OCI-LY3 (cell line): ENCODE data around the gene SFXN1.

Experiments used
- EZH2phosphoT487 ChIP-seq: fragments of 200-600 bp; shearing (Covaris generic); IDR thresholded peaks from 2 replicates; pipeline ENCODE4 v1.6.1; 2018; ENCODE audit warnings: antibody characterized with exemption, mixed run types, low read depth
- TF ChIP-seq, protein P1 (sequence below): fragments of 200-600, 300-600 bp; sonication (generic); IDR thresholded peaks from 2 replicates; pipeline ENCODE4 v1.5.1; 2014; ENCODE audit warnings: antibody characterized with exemption, low read length, low read depth

DNA sequence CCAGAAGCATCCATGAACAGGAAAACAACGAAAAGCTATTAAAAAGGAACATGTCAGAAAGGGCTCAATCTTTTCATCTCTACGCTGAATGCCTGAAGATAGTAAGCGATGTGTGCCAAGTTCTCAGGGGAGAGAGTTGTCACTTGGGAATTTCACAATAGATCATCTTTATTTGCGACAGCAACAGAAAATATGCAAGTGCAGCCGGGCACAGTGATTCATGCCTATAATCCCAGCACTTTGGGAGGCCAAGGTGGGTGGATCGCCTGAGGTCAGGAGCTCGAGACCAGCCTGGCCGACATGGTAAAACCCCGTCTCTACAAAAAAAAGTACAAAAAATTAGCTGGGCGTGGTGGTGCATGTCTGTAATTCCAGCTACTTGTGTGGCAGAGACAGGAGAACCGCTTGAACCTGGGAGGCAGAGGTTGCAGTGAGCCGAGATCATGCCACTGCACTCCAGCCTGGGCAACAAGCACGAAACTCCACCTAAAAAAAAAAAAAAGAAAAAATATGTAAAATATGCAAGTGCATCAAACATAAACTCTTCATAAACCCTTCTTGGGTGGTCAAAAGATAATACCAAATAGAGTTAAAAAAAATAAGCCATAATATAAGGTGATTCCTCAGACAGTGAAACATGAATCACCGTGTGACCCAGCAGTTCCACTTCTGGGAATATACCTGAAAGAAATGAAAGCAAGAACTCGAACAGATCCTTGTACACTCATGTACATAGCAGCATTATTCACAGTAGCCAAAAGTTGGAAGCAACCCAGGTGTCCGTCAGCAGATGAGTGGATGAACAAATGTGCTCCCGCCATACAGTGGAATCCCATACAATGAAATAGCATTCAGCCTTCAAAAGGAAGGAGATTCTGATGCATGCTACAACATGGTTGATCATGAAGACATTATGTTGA lies 16.2 kb downstream of the SFXN1 start:
- TF ChIP-seq, protein P1, sequence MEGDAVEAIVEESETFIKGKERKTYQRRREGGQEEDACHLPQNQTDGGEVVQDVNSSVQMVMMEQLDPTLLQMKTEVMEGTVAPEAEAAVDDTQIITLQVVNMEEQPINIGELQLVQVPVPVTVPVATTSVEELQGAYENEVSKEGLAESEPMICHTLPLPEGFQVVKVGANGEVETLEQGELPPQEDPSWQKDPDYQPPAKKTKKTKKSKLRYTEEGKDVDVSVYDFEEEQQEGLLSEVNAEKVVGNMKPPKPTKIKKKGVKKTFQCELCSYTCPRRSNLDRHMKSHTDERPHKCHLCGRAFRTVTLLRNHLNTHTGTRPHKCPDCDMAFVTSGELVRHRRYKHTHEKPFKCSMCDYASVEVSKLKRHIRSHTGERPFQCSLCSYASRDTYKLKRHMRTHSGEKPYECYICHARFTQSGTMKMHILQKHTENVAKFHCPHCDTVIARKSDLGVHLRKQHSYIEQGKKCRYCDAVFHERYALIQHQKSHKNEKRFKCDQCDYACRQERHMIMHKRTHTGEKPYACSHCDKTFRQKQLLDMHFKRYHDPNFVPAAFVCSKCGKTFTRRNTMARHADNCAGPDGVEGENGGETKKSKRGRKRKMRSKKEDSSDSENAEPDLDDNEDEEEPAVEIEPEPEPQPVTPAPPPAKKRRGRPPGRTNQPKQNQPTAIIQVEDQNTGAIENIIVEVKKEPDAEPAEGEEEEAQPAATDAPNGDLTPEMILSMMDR, result no peak
- TF ChIP-seq EZH2phosphoT487, result no peak
